HG02610 (cell line): Measurements from ENCODE around the gene CTDSPL.
A peak's percentile ranks its signal among the peaks of the same experiment; 100 is the strongest.

Experiments used
- ATAC-seq: cut with Tn5 transposase; IDR thresholded peaks from one replicate; pipeline ENCODE4 v1.9.1; 2021; ENCODE audit warnings: mild to moderate bottlenecking, moderate library complexity; ENCODE audit not compliant: unreplicated experiment

CTDSPL gene

DNA sequence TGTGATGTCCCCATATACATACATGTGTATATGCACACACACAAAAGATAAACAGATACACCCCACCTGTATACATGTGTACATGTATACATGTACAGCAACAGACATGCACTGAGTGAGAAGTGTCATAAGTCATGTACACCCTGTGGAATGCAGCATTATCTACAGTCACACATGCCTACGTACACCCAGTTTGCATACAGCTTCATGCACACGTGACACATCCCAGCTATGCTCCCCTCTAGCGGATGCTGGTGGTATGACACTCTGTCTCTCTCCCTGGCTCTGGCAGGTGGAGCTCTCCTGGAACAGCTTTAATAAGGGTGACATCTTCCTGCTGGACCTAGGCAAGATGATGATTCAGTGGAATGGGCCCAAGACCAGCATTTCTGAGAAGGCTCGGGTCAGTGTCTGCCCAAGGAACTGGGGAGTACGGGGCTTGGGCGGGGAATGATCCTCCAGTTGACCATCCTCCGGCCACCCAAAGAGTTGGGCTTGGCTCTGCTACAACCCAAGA lies 135.2 kb downstream of the CTDSPL start:
- ATAC-seq, result peak; percentile 57

DNA sequence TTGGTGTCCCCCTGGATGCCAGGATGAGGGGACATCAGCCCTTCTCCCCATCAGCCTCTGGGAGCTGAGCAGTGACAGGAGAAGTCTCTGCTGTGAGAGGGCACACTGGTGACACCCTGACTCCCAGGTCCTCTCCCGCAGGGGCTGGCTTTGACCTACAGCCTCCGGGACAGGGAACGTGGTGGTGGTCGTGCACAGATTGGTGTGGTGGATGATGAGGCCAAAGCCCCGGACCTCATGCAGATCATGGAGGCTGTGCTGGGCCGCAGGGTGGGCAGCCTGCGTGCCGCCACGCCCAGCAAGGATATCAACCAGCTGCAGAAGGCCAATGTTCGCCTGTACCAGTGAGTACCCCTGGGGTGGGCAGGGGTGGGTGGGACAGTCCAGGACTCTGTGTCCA lies 135.7 kb downstream of the CTDSPL start:
- ATAC-seq, result no peak

- ATAC-seq, result no peak
These were observed 136.2 kb downstream of the CTDSPL start for GRCh38 chr3:37997791-37998370.

DNA sequence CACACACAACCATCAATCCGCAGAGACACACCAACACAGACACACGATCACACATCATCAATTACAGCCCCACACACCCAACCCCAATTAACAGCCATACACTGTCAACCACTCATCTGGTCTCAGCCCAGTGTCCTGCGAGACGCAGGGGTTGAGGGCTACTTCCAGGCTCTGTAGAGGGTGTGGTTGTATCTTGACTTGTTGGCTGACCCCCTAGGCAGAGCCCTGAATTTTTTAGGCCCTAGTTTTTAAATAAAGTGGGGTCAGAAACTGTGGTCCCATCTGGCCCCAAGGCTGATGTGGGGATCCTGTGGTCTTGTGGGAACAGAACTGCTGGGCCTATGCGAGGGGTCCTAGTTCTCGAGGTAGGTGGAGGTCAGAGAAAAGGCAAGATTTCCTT lies 138.2 kb downstream of the CTDSPL start:
- ATAC-seq, result no peak

DNA sequence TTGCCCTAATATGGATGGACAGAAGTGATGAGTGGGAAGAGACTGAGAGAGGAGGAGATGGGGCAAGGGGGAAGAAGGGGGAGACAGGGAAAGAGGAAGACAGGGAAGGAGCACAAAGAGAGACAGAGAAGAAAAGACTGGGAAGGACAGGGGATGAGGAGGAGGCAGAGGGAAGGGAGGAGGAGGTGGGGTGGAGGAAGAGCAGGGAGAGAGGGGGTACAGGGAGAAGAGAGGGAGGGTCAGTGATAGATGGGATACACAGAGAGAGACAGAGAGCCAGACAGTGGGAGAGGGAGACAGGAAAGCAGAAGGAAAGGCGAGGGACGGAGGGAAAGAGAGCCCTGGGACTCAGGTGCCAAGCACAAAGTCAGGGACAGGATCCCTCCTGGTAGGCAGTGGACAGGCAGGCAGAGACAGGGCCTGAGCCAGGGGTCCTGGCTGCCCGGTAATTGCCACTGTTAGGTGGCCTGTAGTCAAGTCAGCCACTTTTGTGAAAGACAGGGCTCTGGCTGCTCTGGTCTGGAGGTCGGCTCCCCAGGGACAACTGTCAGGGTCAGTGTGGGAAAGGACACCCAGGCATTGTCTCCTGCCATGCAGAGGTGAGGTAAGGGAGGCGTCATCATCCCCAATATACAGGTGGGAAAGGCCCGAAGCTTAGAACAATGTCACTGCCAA lies 138.7 kb downstream of the CTDSPL start:
- ATAC-seq, result no peak

DNA sequence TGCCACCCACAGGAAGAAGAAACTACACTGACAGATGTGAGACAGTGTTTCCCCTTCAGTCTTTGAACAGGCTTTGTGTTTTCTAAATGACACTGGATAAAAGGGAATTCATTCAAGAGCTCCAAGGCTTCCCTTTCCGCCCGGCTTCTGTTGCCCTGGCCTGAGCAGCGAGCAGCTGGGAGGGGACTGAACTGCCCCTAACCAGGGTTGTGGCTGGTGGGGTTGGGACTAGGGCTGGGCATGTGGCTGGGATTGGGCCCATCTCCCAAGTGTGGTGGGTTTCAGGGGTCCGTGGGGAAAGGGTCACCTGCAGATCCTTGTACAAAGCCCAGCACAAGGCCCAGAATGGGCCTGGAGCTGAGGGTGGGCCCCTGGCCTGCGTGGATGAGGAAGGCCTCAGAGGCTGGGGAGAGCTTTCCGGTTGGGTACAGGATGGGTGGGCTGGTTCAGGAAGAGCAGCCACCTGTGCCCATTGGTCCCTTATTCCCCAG lies 139.3 kb downstream of the CTDSPL start:
- no peak for ATAC-seq

- ATAC-seq, result no peak
These were observed 139.9 kb downstream of the CTDSPL start for GRCh38 chr3:38001456-38002081.

GRCh38 chr3:38002291-38002876 lies 140.7 kb downstream of the CTDSPL start:
- ATAC-seq, result no peak

GRCh38 chr3:38002940-38003339 lies 141.3 kb downstream of the CTDSPL start:
- no peak for ATAC-seq

DNA sequence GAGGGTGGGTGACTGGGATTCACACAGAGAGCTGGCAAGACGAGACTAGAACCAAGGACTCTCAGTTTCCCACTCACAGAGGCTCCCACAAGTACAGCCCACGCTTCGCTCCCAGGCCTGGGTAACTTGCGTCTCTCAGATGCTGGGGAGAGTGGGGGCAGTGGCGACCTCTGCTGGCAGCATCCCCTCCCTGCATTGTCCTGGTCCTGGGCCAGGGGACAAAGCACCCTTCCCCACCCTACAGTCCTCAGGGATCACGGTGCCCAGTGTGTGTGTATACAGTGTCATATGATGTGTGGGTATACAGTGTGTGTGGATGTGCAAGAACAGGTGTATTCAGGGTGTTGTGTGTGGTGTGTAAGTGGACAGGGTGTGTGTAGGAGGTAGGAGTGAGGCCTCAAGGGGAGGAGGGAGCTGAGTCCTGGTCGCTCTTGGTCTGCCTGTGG lies 141.7 kb downstream of the CTDSPL start:
- ATAC-seq, result no peak

- no peak for ATAC-seq
These were observed 142.2 kb downstream of the CTDSPL start for GRCh38 chr3:38003817-38004414.

DNA sequence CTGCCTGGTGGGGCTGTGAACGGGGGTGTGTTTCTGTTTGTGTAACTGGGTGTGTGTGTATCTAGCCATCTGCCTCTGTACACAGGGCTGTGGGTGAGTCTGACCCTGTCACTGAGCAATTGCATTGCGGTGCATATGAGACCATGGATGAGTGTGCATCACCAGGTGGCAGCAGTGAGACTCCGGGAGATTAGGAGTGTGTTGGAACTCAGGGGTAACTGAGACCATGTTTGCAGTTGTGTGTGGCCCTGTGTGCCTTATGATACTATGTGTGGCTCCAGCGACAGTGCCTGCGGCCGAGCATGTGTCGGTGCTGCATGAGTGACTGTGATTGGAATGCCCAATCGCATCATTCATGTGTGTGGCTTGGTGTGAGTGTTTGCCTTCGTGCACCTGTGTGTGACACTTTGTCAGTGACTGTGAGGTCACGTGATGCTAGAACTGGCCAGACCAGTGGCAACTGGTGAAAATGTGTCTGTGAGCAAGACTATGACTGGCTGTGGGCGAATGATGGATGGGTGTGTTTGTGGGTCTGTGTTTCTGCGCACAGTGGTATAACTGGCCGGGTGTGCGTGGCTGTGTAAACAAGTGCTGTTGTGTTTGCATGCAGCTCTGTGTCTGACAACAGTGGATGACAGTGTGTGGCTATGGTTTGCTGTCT lies 142.9 kb downstream of the CTDSPL start:
- ATAC-seq, result peak; percentile 35

DNA sequence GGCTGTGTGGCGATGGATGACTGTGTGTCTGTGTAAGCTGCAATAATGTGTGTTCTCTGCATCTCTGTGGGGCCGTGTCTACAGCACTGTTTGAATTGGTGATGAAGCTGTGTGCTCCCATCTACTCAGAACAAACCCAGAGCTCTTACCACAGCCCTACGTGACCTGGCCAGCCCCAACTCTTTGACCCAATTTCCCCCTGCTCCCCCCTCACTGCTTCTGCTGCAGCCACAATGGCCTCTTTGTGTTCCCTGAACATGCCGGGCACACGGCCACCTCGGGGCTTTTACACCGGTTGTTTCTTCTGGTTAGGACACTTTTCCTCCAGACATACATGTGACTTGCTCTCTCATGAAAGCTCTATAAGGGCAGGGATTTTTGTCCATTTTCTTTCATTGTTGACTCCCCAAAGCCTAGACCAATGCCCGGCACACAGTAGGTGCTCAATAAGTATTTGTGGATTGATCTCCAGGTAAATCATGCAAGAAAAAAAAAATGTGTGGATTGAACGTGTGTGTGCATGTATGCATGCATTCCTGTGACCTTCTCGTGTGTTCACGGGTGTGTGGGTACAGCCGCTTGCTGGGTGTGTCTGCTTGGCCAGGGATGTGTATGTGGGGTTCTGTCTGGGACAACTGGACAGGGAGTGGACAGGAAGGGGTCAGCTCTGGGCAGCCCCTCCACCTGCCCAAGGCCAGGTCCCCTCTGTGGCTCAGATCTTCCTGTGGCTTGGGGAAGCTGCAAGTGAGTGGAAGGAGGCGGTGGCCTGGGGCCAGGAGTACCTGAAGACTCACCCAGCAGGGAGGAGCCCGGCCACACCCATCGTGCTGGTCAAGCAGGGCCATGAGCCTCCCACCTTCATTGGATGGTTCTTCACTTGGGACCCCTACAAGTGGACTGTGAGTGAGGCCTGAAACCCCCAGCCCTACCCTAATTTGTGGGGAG lies 143.7 kb downstream of the CTDSPL start:
- ATAC-seq, result no peak

DNA sequence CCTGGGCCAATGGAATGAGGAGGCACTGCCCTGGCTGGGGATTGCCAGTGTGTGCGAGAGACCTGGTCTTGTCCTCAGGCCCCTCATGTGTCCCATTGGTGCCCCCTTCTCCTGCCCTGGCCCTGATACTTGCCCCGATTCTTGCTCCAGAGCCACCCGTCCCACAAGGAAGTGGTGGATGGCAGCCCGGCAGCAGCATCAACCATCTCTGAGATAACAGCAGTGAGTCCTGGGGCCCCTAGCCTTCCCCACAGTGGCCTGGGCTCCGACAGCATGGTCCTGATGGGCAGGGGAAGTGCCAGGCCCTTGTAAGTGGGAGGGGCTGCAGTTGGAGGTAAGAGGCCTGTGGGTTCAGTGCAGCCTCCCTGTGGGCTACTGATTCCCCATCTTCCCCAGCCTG lies 144.4 kb downstream of the CTDSPL start:
- ATAC-seq, result no peak

- ATAC-seq, result no peak
These were observed 144.8 kb downstream of the CTDSPL start for GRCh38 chr3:38006445-38006995.

- no peak for ATAC-seq
These were observed 146.0 kb downstream of the CTDSPL start for GRCh38 chr3:38007754-38008090.

DNA sequence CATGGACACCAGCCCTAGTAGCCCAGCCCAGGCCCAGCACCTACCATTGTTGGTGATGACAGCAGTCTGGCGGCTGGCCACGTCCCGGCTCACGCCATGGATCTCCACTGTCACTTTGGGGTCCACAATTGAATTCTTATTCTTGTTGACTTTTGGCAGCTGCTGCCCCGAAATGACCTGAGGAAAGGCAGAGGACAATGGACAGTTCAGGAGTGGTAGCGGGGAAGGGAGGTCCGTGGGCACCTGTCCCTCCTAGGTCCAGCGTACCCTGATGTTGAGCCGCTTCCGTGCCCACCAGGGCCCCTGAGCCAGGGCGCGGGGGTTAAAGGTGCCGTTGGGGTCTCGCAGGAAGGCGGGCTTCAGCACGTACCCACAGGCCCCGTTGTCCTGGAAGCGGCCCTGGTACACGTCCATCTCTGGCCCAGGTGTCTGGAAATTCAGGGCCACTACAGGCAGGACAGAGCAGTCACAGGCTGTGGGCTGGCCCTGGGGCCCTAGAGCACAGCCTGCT lies 146.6 kb downstream of the CTDSPL start:
- ATAC-seq, result no peak

GRCh38 chr3:38008971-38009580 lies 147.4 kb downstream of the CTDSPL start:
- ATAC-seq, result no peak
